SK-N-SH (cell line): ENCODE results near the gene FOXA2. TPM values are rescaled to one million over a fixed set of nuclear protein-coding genes. Genes with fewer than 3 reads are reported as not detected.

Experiments used
- CTCF ChIA-PET: fragments of 300-600, 350-600 bp; formaldehyde crosslinking; extraction: SDS; loops from one replicate; lab custom pipeline; 2021; lab: Yijun Ruan, JAX
- POLR2A ChIA-PET: fragments of 350-600 bp; sonication (Branson Sonifier 250); formaldehyde crosslinking; extraction: SDS; loops from one replicate; lab custom pipeline; 2020; ENCODE audit warnings: antibody characterized with exemption, inconsistent platforms; lab: Yijun Ruan, JAX
- DNase-seq: peaks from one replicate; pipeline ENCODE4 v3.0.0; 2012
- H2AFZ ChIP-seq: fragments of 200-600 bp; sonication (generic); 2 replicates; pipeline ENCODE4 v1.8.1; 2016; ENCODE audit warnings: antibody characterized with exemption, mild to moderate bottlenecking, low read depth
- H3F3A ChIP-seq: fragments of 200-600 bp; sonication (generic); replicated peaks from 2 replicates; pipeline ENCODE3; 2016; ENCODE audit warnings: antibody characterized with exemption, mild to moderate bottlenecking; ENCODE audit not compliant: insufficient read depth
- H3K27ac ChIP-seq, 2 experiments: fragments of 200-500 bp in 1 of 2; fragments of 200-600 bp in 1 of 2; sonication (Bioruptor generic) in 1 of 2; sonication (generic), shearing (Covaris generic) in 1 of 2; 2 replicates each; pipeline versions ENCODE4 v1.5.1 to v1.6.1; 2014 to 2016; ENCODE audit warnings: low read depth in 2 of 2, inconsistent platforms in 1 of 2, low read length in 1 of 2, mild to moderate bottlenecking in 1 of 2, mixed read lengths in 1 of 2
- H3K27me3 ChIP-seq: fragments of 200-600 bp; sonication (generic), shearing (Covaris generic); 2 replicates; pipeline ENCODE4 v1.6.1; 2016; ENCODE audit warnings: mixed run types; ENCODE audit not compliant: insufficient read depth
- H3K36me3 ChIP-seq, 2 experiments: fragments of 200-500 bp in 1 of 2; fragments of 200-600 bp in 1 of 2; sonication (Bioruptor generic) in 1 of 2; sonication (generic) in 1 of 2; replicated peaks in 1 of 2; 2 replicates each; pipeline versions ENCODE3 to v1.5.1; 2014 to 2016; ENCODE audit warnings: low read length in 1 of 2, mild to moderate bottlenecking in 1 of 2; ENCODE audit not compliant: insufficient read depth in 2 of 2, control insufficient read depth in 1 of 2
- H3K4me1 ChIP-seq, 2 experiments: fragments of 200-500 bp in 1 of 2; fragments of 200-600 bp in 1 of 2; sonication (Bioruptor generic) in 1 of 2; sonication (generic), shearing (Covaris generic) in 1 of 2; 2 replicates each; pipeline versions ENCODE4 v1.5.1 to v1.6.1; 2014 to 2016; ENCODE audit warnings: low read depth in 1 of 2, low read length in 1 of 2, mixed run types in 1 of 2; ENCODE audit not compliant: insufficient read depth in 2 of 2, control insufficient read depth in 1 of 2
- H3K4me2 ChIP-seq: fragments of 200-600 bp; sonication (generic), shearing (Covaris generic); 2 replicates; pipeline ENCODE4 v1.6.1; 2017; ENCODE audit warnings: mixed run types
- H3K4me3 ChIP-seq, 2 experiments: fragments of 200-500 bp in 1 of 2; fragments of 200-600 bp in 1 of 2; sonication (Bioruptor generic) in 1 of 2; sonication (generic), shearing (Covaris generic) in 1 of 2; 2 replicates each; pipeline versions ENCODE4 v1.5.1 to v1.8.1; 2014 to 2016; ENCODE audit warnings: low read depth in 2 of 2, inconsistent platforms in 1 of 2, low read length in 1 of 2, mild to moderate bottlenecking in 1 of 2, mixed read lengths in 1 of 2, moderate library complexity in 1 of 2
- H3K79me2 ChIP-seq: fragments of 200-600 bp; sonication (generic); 2 replicates; pipeline ENCODE4 v1.8.1; 2017; ENCODE audit warnings: mild to moderate bottlenecking; ENCODE audit not compliant: insufficient read depth
- H3K9ac ChIP-seq: fragments of 200-600 bp; sonication (generic); 2 replicates; pipeline ENCODE4 v1.6.1; 2017; ENCODE audit warnings: mixed run types
- H3K9me2 ChIP-seq: fragments of 200-600 bp; sonication (generic); 2 replicates; pipeline ENCODE4 v1.6.1; 2017; ENCODE audit warnings: mixed run types
- H3K9me3 ChIP-seq: fragments of 200-600 bp; sonication (generic); 2 replicates; pipeline ENCODE4 v1.6.1; 2017; ENCODE audit warnings: mixed run types, mild to moderate bottlenecking, moderate library complexity
- H4K20me1 ChIP-seq: fragments of 200-600 bp; sonication (generic); 2 replicates; pipeline ENCODE4 v1.6.1; 2017; ENCODE audit warnings: mild to moderate bottlenecking, mixed run types; ENCODE audit not compliant: insufficient read depth
- CHD2 ChIP-seq: fragments of 150-350 bp; IDR thresholded peaks from 2 replicates; pipeline ENCODE4 v1.6.1; 2018; ENCODE audit warnings: low read length; ENCODE audit not compliant: partially characterized antibody
- CTCF ChIP-seq: fragments of 200-600 bp; sonication (generic); IDR thresholded peaks from 2 replicates; pipeline ENCODE4 v1.6.1; 2017; ENCODE audit warnings: antibody characterized with exemption, mild to moderate bottlenecking, moderate library complexity
- ELF1 ChIP-seq: IDR thresholded peaks from 2 replicates; pipeline ENCODE4 v1.4.0; 2012
- FOSL2 ChIP-seq: IDR thresholded peaks from 2 replicates; pipeline ENCODE4 v1.4.0; 2012; ENCODE audit warnings: low read depth, mild to moderate bottlenecking, moderate library complexity, borderline replicate concordance
- FOXM1 ChIP-seq: IDR thresholded peaks from 2 replicates; pipeline ENCODE4 v1.4.0; 2012; ENCODE audit warnings: low read depth, mild to moderate bottlenecking
- GABPA ChIP-seq: IDR thresholded peaks from 2 replicates; pipeline ENCODE4 v1.4.0; 2012; ENCODE audit warnings: low read depth, mild to moderate bottlenecking
- GATA2 ChIP-seq: sonication (generic); formaldehyde crosslinking; IDR thresholded peaks from 2 replicates; pipeline ENCODE4 v1.5.0; 2020; ENCODE audit warnings: mild to moderate bottlenecking, missing genetic modification reagents
- IRF3 ChIP-seq: fragments of 150-350 bp; IDR thresholded peaks from 2 replicates; pipeline ENCODE4 v1.6.1; 2016; ENCODE audit warnings: mild to moderate bottlenecking, low read depth, low read length
- MAX ChIP-seq: IDR thresholded peaks from 2 replicates; pipeline ENCODE4 v1.4.0; 2012; ENCODE audit warnings: low read depth
- NFIC ChIP-seq: IDR thresholded peaks from 2 replicates; pipeline ENCODE4 v1.4.0; 2012; ENCODE audit warnings: borderline replicate concordance
- NRF1 ChIP-seq: IDR thresholded peaks from 2 replicates; pipeline ENCODE4 v1.6.1; 2012; ENCODE audit warnings: low read depth, mild to moderate bottlenecking, low read length
- RAD21 ChIP-seq: IDR thresholded peaks from 2 replicates; pipeline ENCODE4 v1.6.1; 2012; ENCODE audit warnings: mild to moderate bottlenecking, low read length
- RFX5 ChIP-seq: IDR thresholded peaks from 2 replicates; pipeline ENCODE4 v1.6.1; 2012; ENCODE audit warnings: mild to moderate bottlenecking, improper control_type of control experiment, low read length
- RXRA ChIP-seq: IDR thresholded peaks from 2 replicates; pipeline ENCODE4 v1.4.0; 2012; ENCODE audit warnings: low read depth, mild to moderate bottlenecking, borderline replicate concordance
- SIN3A ChIP-seq: IDR thresholded peaks from 2 replicates; pipeline ENCODE4 v1.6.1; 2012; ENCODE audit warnings: low read depth, mild to moderate bottlenecking, low read length, moderate library complexity, borderline replicate concordance
- SMC3 ChIP-seq: IDR thresholded peaks from 2 replicates; pipeline ENCODE4 v1.6.1; 2012; ENCODE audit warnings: low read depth, low read length, improper control_type of control experiment
- TEAD4 ChIP-seq: IDR thresholded peaks from 2 replicates; pipeline ENCODE4 v1.4.0; 2012; ENCODE audit warnings: mild to moderate bottlenecking, borderline replicate concordance; ENCODE audit not compliant: insufficient read depth
- USF1 ChIP-seq: IDR thresholded peaks from 2 replicates; pipeline ENCODE4 v1.4.0; 2012; ENCODE audit warnings: low read depth, borderline replicate concordance
- YY1 ChIP-seq: IDR thresholded peaks from 2 replicates; pipeline ENCODE4 v1.4.0; 2012; ENCODE audit warnings: low read depth, mild to moderate bottlenecking
- WGBS: methylation state at CpG from one replicate; pipeline ENCODE4 v1.1.6; 2017; ENCODE audit warnings: low lambda C conversion rate; 5-methylcytosine and 5-hydroxymethylcytosine counted together
- polyA plus RNA-seq, 3 experiments: library from polyadenylated mRNA; depleted of rRNA; stranded (reverse); fragments of >200 nt; gene quantifications; 2 replicates each; pipeline ENCODE4 v1.2.3, GENCODE V29; 2012

Gene FOXA2
- not detected in 2 replicates for polyA plus RNA-seq (2012; rRNA removed)
- polyA plus RNA-seq (2012; cell fraction: cytosol; rRNA removed): not detected in 2 replicates
- not detected in 2 replicates for polyA plus RNA-seq (2012; cell fraction: nucleus; rRNA removed)

GRCh38 chr20:22584522-22584921 lies at the start of gene FOXA2:
Gene FOXA2, minus strand, starts transcription at chr20:22584572. Its CDS starts 294 bp downstream, at chr20:22584278.
- ChIA-PET POLR2A (no interaction called here), CTCF (no interaction called here)
- Histone ChIP-seq H4K20me1 (no peaks in the 10 kb centered on the region), H3K27ac (no peak within 1 kb of the TSS), H3K79me2 (no peaks in the 10 kb centered on the region), H3K27me3 (peaks cover 83% of the 10 kb centered on the region), H3K4me1 (no peaks in the 10 kb centered on the region)
- TF ChIP-seq NFIC (no peak), RXRA (no peak), ELF1 (no peak), GABPA (no peak), CHD2 (no peak), NRF1 (no peak), IRF3 (no peak), USF1 (no peak), FOXM1 (no peak), SIN3A (no peak), RFX5 (no peak), RAD21 (no peak), YY1 (no peak), FOSL2 (no peak), MAX (no peak)
- TF ChIP-seq, all 33 proteins: peak for 0
- Histone ChIP-seq H3K9me2 (no peaks in the 10 kb centered on the region), H2AFZ (no peak within 1 kb of the TSS), H3K9me3 (no peaks in the 10 kb centered on the region), H3K4me2 (peak within 1 kb of the TSS; percentile 62; the same call in 1 of the 2 replicates), H3K4me3 (no peak within 1 kb of the TSS), H3K36me3 (no peaks in the 10 kb centered on the region), H3K9ac (no peak within 1 kb of the TSS), H3F3A (no peaks in the 10 kb centered on the region)
- DNase-seq: no peak
- WGBS: 4% methylated on average over 23 of the region's 42 CpGs

GRCh38 chr20:22630701-22631100 lies 46.3 kb upstream of the FOXA2 start:
- no peak for TF ChIP-seq SMC3
- no peak for TF ChIP-seq FOXM1
- TF ChIP-seq GATA2 (CRISPR knock-in tag): no peak
- TF ChIP-seq IRF3: no peak
- TF ChIP-seq TEAD4: no peak
- TF ChIP-seq CTCF: no peak
- Histone ChIP-seq H3K9me2 (no peaks in the 10 kb centered on the region), H3K79me2 (no peaks in the 10 kb centered on the region), H3K27me3 (no peaks in the 10 kb centered on the region), H3K4me3 (no peak overlapping the region), H2AFZ (no peak overlapping the region), H3K36me3 (no peaks in the 10 kb centered on the region), H3K9me3 (no peaks in the 10 kb centered on the region), H4K20me1 (no peaks in the 10 kb centered on the region), H3K27ac (no peak overlapping the region), H3K4me2 (no peak overlapping the region), H3K9ac (no peak overlapping the region), H3F3A (no peaks in the 10 kb centered on the region), H3K4me1 (no peaks in the 10 kb centered on the region)
- POLR2A ChIA-PET: no interaction called here
- CTCF ChIA-PET: no interaction called here
- WGBS: 11% methylated on average over 5 of the region's 6 CpGs
- DNase-seq: no peak
